ENCODE measurements around the gene NACAD.

NACAD gene

DNA sequence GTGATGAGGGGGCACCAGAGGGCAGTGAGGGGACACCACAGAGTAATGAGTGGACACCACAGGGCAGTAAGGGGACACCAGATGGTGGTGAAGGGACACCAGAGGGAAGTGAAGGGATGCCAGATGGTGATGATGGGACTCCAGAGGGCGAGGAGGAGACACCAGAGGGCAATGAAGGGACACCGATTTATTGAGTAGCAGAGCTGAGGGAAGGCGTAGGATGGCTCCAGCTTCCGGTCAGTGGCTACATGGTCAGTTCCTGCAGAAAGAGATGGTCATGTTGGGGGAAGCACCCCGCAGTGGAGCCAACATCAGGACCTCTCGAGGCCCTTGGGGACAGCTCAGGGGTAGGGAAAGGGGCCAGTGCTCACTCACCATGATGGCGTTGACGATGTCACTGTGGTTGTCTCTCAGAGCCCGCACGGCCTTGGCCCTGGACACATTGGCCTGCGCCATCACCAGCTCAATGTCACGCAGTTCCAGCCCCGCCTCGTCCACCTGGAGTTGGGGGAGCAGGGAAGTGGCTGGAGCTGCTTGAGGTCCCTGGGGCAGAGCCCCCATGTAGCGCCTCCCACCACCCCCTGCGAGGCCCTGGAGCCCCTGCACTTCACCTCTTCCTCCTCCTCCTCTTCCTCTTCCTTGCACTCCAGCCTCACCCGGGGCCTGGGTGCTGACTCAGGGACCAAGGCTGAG, 8.4 kb downstream of the NACAD start:
- no peak overlapping the region for H3K4me3 ChIP-seq (replicated peaks; ENCODE audit: insufficient read depth, low read length)
- TF ChIP-seq POLR2AphosphoS5 (IDR thresholded peaks at IDR 0.05; ENCODE audit: low read depth): no peak
- 0 out of 2 replicates have a peak, but pooled peaks have one; percentile 8 for TF ChIP-seq SPI1 (IDR thresholded peaks at IDR 0.05; ENCODE audit: borderline replicate concordance, low read depth)

DNA sequence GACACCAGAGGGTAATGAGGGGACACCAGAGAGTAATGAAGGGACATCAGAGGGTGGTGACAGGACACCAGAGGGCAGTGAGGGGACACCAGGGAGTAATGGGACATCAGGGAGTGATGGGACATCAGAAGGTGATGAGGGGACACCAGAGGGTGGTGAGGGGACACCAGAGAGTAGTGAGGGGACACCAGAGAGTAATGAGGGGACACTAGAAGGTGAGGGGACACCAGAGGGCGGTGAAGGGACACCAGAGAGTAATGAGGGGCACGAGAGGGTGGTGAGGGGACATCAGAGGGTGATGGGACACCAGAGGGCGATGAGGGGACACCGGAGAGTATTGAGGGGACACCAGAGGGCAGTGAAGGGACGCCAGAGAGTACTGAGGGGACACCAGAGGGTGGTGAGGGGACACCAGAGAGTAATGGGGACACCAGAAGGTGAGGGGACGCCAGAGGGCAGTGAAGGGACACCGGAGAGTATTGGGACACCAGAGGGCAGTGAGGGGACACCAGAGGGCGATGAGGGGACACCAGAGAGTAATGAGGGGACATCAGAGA, 10.6 kb downstream of the NACAD start:
- DNase-seq (ENCODE audit: low read depth in 1 of 2, low spot score in 1 of 2): no peak
- Histone ChIP-seq H3K27me3 (ENCODE audit: insufficient read depth, poor library complexity, severe bottlenecking) (no peaks in the 10 kb centered on the region), H3K4me3 (replicated peaks; ENCODE audit: insufficient read depth, low read length) (no peak overlapping the region), H3K27ac (replicated peaks) (no peak overlapping the region)
- TF ChIP-seq, protein P1, sequence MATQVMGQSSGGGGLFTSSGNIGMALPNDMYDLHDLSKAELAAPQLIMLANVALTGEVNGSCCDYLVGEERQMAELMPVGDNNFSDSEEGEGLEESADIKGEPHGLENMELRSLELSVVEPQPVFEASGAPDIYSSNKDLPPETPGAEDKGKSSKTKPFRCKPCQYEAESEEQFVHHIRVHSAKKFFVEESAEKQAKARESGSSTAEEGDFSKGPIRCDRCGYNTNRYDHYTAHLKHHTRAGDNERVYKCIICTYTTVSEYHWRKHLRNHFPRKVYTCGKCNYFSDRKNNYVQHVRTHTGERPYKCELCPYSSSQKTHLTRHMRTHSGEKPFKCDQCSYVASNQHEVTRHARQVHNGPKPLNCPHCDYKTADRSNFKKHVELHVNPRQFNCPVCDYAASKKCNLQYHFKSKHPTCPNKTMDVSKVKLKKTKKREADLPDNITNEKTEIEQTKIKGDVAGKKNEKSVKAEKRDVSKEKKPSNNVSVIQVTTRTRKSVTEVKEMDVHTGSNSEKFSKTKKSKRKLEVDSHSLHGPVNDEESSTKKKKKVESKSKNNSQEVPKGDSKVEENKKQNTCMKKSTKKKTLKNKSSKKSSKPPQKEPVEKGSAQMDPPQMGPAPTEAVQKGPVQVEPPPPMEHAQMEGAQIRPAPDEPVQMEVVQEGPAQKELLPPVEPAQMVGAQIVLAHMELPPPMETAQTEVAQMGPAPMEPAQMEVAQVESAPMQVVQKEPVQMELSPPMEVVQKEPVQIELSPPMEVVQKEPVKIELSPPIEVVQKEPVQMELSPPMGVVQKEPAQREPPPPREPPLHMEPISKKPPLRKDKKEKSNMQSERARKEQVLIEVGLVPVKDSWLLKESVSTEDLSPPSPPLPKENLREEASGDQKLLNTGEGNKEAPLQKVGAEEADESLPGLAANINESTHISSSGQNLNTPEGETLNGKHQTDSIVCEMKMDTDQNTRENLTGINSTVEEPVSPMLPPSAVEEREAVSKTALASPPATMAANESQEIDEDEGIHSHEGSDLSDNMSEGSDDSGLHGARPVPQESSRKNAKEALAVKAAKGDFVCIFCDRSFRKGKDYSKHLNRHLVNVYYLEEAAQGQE (IDR thresholded peaks at IDR 0.05; ENCODE audit: insufficient replicate concordance, low read depth): no peak
- TF ChIP-seq POLR2AphosphoS5 (IDR thresholded peaks at IDR 0.05; ENCODE audit: low read depth): peak; percentile 48

More for the DNA sequence above, 8.4 kb downstream of the NACAD start:
- DNase-seq (ENCODE audit: low read depth in 1 of 2, low spot score in 1 of 2): peak in 1 of 2 experiments; percentile 46
- no peaks in the 10 kb centered on the region for H3K27me3 ChIP-seq (ENCODE audit: insufficient read depth, poor library complexity, severe bottlenecking)
- no peak overlapping the region for H3K27ac ChIP-seq (replicated peaks)

DNA sequence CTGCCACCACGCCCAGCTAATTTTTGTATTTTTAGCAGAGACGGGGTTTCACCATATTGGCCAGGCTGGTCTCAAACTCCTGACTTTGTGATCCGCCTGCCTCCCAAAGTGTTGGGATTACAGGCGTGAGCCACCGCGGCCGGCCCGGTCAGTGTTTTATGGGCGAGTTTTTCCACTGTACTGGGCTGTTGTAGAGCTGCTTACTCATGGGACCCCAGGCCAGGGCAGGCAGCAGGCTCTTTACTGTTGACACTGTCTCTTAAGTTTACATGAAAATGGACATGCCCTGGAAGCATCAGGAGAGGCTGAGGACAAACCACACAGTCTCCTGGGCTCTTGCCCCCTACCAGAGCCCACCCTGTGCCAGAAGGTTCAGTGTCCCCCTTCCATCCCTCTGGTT, 11.2 kb downstream of the NACAD start:
- TF ChIP-seq, protein P1 (IDR thresholded peaks at IDR 0.05; ENCODE audit: insufficient replicate concordance, low read depth): no peak
- TF ChIP-seq POLR2AphosphoS5 (IDR thresholded peaks at IDR 0.05; ENCODE audit: low read depth): no peak
- TF ChIP-seq GABPA (IDR thresholded peaks at IDR 0.05; ENCODE audit: low read depth): no peak
- Histone ChIP-seq H3K27ac (replicated peaks) (no peak overlapping the region), H3K4me3 (replicated peaks; ENCODE audit: insufficient read depth, low read length) (no peak overlapping the region), H3K27me3 (ENCODE audit: insufficient read depth, poor library complexity, severe bottlenecking) (no peaks in the 10 kb centered on the region)
- no peak for DNase-seq (ENCODE audit: low read depth in 1 of 2, low spot score in 1 of 2)

DNA sequence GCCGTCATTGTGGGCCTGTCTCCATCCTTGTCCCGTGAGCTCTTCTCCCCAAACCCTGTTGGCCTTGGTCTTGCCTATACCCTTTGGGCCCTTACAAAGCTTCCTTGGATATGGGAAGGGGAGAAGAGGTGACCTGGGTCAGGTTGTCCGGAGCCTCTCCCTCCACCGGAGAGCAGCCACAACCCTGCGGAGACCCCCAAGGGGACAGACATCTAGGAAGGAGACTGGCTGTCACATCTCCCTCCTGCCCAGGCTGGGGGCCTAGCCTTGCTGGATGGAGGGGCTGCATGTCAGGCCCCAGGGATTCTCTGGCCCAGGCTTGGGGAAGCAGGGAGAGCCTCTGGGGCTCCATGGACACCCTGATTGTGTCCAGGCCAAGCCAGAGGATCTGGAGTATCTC, 11.8 kb downstream of the NACAD start:
- H3K4me3 ChIP-seq (replicated peaks; ENCODE audit: insufficient read depth, low read length): no peak overlapping the region
- no peak overlapping the region for H3K27ac ChIP-seq (replicated peaks)
- H3K27me3 ChIP-seq (ENCODE audit: insufficient read depth, poor library complexity, severe bottlenecking): no peaks in the 10 kb centered on the region
- no peak for TF ChIP-seq SPI1 (IDR thresholded peaks at IDR 0.05; ENCODE audit: borderline replicate concordance, low read depth)
- no peak for TF ChIP-seq GABPA (IDR thresholded peaks at IDR 0.05; ENCODE audit: low read depth)
- no peak for TF ChIP-seq POLR2AphosphoS5 (IDR thresholded peaks at IDR 0.05; ENCODE audit: low read depth)
- TF ChIP-seq, protein P1 (IDR thresholded peaks at IDR 0.05; ENCODE audit: insufficient replicate concordance, low read depth): no peak
- TF ChIP-seq, protein P2, sequence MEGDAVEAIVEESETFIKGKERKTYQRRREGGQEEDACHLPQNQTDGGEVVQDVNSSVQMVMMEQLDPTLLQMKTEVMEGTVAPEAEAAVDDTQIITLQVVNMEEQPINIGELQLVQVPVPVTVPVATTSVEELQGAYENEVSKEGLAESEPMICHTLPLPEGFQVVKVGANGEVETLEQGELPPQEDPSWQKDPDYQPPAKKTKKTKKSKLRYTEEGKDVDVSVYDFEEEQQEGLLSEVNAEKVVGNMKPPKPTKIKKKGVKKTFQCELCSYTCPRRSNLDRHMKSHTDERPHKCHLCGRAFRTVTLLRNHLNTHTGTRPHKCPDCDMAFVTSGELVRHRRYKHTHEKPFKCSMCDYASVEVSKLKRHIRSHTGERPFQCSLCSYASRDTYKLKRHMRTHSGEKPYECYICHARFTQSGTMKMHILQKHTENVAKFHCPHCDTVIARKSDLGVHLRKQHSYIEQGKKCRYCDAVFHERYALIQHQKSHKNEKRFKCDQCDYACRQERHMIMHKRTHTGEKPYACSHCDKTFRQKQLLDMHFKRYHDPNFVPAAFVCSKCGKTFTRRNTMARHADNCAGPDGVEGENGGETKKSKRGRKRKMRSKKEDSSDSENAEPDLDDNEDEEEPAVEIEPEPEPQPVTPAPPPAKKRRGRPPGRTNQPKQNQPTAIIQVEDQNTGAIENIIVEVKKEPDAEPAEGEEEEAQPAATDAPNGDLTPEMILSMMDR (IDR thresholded peaks at IDR 0.05; ENCODE audit: insufficient read depth, low read length): no peak
- no peak for DNase-seq (ENCODE audit: low read depth in 1 of 2, low spot score in 1 of 2)
